ENCODE measurements around the gene CD209.

Gene CD209

DNA sequence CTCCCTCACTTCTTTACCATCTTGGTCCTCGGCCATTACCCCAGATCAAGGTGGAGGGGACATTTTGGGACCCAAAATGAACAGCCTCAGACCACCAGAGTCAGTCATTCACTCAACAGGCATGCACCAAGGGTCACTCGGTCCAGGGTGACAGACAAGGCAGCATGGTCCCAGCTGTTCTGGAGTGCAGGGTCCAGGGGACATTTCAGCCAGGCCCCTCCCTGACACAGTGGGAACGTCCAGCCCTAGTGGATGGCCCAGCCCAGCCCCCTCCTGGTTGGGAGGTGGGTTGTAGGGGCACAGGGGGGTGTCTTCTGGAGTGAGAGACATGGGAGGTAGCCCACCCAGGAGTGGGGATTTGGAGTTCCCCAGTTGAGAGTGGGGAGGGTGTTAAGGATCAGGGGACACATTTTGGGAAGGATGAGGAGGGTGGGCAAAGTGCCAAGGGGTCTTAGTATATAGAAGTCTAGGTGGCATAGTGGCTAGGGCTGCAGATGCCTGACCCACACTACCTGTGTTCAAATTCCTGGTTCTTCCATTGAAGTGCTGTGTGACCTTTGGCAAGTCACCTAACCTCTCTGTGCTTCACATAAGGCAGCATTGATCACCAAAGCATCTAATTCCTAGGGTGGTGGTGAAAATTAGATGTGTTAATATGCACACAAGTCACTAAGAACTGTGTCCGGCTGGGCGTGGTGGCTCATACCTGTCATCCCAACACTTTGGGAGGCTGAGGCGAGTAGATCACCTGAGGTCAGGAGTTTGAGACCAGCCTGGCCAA is 42.9 kb downstream of the CD209 start:
- DNase-seq (ENCODE audit: low read depth) = no peak

DNA sequence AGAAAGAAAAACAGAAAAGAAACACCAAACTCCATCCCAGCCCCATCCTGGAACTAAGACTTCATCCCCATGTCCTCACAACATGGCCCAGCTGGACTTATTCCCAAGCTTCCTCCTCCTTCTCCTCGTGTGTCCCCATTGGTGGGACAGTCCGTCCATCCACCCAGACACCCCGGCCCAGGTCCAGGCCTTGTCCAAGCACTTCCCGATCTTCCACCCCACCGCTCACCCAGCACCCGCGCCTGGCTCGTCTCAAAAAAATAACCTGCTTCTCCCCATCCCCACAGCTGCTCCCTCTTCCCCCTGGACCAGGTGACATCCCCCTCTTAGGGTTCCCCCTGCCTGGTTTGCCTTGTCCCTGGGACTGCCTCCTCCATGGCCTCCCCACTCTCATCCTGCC is 44.0 kb downstream of the CD209 start:
- no peak for DNase-seq (ENCODE audit: low read depth)

DNA sequence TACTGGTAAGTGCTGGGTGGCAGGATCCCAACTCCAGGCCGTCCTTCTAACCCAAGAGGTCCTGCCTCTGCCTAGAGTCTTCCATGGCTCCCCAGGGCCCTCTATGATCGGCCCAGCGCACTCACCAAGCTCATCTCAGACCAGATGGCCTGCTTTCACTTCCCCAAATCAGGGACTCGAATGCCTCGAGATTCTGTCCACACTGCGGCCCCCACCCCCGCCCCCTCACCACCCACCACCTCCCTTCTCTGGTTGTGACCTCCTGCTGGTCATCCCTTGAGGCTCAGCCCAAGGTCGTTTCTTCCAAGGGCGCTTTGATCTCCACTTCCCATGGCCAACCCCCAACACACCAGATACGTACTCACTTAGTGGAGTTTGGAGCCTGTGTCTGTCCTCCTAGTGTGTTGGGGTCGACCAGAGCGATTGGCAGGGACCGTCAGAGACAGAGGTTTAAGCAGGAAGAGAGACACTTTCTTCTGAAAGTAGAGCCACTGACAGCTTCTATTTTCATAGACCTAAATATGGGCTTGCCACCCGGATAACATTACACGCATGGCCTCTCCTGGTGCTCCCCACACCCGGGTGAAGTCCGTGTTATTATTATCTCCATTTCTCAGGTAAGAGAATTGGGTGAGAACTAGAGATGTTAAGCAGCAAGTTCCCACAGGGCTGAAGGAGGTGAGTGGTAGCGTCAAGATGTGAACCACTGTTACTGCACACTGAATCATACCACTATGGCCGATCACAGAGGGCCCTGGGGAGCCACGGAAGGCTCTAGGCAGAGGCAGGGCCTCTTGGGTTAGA is 45.5 kb downstream of the CD209 start, which contains the start of gene FCER2:
Gene FCER2, minus strand, starts transcription at position 478 of the 804 bp plus-strand sequence. CDS start 2,371 bp downstream, outside the sequence.
- no peak for DNase-seq (ENCODE audit: low read depth)

DNA sequence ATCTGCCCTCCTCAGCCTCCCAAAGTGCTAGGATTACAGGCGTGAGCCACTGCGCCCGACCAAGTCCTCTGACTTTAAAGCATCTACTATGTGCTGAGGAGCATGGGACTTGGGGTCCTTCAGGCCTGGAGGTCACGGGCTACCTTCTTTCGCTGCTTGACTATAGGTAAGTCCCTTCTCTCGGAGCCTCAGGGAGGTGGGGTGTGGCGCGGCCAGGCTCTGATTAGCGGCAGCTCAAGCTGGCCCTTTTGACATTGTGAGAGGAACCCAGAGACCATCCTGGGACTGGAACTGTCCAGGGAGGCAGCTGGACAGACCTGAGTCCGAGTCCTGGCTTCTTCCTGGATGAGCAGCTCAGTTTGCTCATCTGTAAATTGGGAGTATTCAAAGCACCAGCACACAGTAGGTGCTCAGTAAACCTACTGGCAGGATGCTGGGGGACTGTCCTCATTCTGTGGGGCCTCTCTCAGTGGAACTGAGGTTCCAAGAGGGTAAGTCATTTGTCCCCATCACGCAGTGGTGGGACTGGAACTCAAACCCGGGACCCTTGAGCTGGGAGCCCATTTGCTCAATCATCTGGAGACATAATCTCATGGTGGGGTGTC is 46.2 kb downstream of the CD209 start:
- DNase-seq (ENCODE audit: low read depth) = no peak

DNA sequence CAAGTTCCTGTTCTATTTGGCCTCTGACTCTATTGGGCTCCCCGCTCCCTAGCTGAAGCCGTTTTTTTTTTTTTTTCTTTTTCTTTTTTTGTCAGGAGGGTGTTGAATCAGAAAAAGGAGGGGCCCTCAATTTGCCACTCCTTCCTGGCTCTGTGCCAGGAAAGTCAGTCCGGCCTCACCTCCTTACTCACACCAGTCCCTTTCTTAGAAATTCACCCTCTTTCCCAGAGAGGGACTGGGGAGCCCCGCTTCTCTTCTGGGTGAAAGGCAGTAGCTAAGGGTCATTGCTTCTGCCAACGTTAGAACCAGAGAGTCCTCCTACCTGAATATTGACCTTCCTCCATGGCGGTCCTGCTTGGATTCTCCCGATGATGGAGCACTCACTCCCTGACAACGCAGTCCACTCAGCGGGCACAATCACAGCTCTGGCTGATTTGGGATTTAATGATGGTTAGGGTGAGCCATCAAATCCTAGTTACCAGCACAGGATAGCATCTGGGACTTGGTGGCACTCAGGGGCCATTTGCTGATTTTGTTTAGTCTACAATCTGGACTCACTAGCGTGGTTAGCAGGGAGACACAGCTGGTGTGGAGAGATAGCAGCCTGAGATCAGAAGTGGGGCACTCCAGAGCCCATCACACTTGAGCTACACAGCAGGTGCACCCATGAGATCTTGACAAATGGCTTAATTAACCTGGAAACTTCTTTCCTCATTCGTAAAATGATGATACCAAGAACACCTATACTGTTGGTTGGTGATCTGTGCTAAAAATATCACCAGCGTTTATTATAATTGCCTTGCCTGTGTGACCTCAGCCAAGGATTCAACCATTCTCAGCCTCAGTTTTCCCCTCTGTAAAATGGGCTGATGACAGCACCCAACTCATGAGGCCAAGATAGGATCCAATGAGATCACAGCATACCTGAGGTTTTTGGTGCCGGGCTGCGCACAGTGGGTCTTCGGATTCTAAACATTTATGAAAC is 47.6 kb downstream of the CD209 start:
- DNase-seq (ENCODE audit: low read depth) = no peak

DNA sequence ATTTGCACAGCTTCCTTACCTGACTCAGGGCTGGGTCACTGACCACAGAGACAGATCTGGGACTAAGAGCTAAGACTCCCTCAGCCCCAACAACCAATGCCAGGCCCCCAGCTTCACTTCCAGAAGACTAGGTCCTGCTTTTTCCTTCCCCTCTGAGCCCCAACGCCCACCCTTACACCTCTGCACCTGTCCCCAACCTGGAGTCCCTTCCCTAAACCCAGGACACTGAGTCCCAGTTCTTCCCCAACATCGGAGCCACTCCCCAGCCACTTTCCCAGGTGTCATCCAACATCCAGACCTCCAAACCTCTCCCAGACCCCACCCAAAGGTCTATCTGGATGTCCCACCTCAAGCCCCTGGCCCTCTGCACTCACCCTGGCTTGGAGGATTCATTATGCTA is 48.3 kb downstream of the CD209 start:
- no peak for DNase-seq (ENCODE audit: low read depth)

DNA sequence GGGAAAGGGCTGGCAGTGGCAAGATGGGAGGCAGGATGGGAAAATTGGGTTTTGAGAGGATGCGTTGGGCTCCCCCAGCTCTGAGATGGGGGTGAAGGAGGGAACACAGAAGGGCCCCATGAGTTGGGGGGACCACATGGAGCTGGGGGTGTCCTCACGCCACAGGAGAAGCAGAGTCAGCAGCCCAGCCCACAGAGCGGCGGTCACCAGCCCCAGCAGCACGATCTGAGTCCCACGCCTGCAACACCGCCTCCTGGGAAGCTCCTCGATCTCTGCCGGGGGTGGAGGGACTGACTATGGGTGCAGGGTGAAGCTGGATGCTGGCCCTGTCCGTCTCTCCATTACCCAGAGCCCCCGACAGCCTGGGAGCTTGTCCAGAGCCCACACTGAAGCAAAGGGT is 48.8 kb downstream of the CD209 start:
- no peak for DNase-seq (ENCODE audit: low read depth)

DNA sequence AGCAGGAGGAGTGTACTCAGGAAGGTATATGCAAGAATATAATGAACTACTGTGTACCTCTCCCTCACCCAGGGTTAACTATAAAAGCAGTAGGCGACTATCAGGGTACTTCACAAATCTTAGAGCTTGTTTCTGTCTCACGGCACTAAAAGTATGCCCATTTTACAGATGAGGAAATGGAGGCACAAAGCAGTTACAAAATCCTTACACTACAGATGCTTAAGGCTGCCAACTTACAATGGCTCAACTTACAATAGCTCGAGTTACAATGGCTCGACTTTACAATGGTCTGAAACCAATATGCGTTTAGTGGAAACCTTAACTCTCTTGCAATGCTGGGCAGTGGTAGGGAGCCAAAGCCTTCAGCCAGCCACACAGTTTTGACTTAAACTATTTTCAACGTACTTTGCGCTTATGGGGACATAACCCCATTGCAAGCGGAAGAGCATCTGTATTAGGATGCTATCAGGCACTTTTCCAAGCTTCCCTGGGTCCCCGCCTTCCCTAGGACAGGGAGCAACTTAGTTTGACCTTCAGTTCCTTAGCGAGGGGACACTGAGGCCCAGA is 49.5 kb downstream of the CD209 start:
- DNase-seq (ENCODE audit: low read depth) = no peak

DNA sequence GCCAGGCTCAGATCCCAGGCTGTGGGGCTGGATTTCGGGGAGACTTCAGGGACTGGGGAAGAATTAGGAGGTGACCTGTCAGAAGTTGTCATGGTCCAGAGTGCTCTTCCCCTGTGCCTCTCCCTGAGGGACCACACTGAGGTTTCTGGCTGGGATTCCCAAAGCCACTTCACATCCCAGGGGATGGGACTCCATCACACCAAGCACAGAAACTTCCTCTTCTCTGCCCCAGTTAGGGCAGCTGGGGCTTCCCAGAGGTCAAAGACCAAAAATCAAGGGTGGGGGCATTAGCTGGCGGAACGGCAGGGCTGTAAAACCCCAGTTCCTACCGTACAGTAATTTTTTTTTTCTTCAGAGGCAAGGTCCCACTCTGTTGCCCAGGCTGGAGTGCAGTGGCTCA is 52.8 kb downstream of the CD209 start:
- DNase-seq (ENCODE audit: low read depth) = no peak

DNA sequence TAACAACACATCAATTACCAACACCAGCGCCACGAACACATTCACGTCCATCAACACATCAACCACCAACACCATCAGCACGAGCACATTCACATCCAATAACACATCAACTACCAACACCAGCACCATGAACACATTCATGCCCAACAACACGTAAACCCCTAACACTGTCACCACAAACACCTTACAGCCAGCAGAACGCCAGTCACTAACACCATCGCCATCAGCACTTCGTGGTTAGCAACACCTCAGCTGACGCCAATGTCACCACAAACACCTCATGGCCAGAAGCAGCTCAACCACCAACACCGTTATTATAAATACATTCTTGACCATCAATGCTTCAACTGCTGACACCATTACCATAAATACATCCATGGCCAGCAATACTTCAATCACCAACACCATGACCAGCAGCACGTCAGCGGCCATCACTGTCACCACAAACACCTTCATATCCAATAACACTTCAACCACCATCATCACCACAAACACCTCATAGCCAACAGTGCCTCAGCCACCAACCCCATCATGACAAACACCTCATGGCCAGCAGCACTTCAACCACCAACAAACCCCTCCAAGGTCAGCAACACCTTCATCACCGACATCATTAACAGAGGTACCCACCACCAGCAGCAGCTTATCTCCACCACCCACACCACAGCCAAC is 54.8 kb downstream of the CD209 start:
- DNase-seq (ENCODE audit: low read depth) = no peak

DNA sequence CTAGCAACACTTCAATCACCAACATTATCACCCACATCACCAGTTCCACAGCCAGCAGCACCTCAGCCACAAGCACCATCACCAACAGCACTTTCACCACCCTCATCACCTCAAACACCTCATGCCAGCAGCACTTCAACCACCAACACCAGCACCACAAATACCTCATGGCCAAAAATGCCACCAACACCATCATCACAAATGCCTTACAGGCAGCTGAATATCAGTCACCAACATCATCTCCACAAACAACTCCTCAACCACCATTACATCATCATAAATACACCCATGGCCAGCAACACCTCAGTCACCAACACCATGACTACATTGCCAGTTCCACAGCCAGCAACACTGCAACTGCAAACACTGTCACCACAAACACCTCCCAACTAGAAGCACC is 55.8 kb downstream of the CD209 start:
- DNase-seq (ENCODE audit: low read depth) = no peak

DNA sequence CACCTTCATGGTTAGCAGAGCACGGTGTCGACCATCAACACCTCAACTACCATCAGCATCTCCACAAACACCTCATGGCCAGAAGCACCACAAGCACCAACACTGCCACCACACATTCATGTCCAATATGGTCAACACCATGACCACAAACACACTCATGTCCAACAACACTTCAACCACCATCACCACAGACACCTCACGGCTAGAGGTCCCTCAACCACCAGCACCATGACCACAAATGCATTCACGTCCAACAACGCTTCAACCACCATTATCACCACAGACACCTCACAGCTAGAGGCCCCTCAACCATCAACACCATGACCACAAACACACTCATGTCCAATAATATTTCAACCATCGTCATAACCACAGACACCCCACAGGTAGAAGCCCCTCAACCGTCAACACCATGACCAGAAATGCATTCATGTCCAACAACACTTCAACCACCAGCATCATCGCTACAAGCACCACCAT is 56.5 kb downstream of the CD209 start:
- no peak for DNase-seq (ENCODE audit: low read depth)
